Body of pancreas (tissue), 4 donors: ENCODE data around the gene CIB2. TPM values are rescaled to one million over a fixed set of nuclear protein-coding genes. Genes with fewer than 3 reads are reported as not detected.

Source experiments
- ATAC-seq: fragments of 150-250 bp; one replicate; pipeline ENCODE4 v1.9.1; 2016
- DNase-seq, 4 donors: peaks; one replicate each; pipeline ENCODE4 v3.0.0-alpha.2; 2019
- H3K27ac ChIP-seq, 4 donors: fragments of 200-600 bp; sonication (generic); 1 replicate in 3 of 4; 2 replicates in 1 of 4; pipeline versions ENCODE4 v1.5.1 to v1.6.1; 2016 to 2019; ENCODE audit warnings: mild to moderate bottlenecking in 1 of 4, mixed read lengths in 1 of 4, moderate library complexity in 1 of 4
- H3K27me3 ChIP-seq, 2 donors: fragments of 200-600 bp; sonication (generic); one replicate each; pipeline ENCODE4 v1.6.0; 2016; ENCODE audit warnings: mild to moderate bottlenecking in 1 of 2
- H3K36me3 ChIP-seq, 2 donors: fragments of 200-600 bp; sonication (generic); replicated peaks in 1 of 2; 2 replicates each; pipeline ENCODE4 v1.5.1; 2016; ENCODE audit warnings: low read depth in 2 of 2; ENCODE audit not compliant: insufficient read depth in 1 of 2
- H3K4me1 ChIP-seq: fragments of 200-600 bp; sonication (generic); one replicate; pipeline ENCODE4 v1.6.0; 2016
- H3K4me3 ChIP-seq, 2 donors: fragments of 200-600 bp; sonication (generic); 1 replicate in 1 of 2; 2 replicates in 1 of 2; pipeline ENCODE4 v1.5.1; 2016 to 2019
- H3K9me3 ChIP-seq, 3 donors: fragments of 200-600 bp; sonication (generic); 1 replicate in 2 of 3; 2 replicates in 1 of 3; pipeline ENCODE4 v1.5.1; 2016
- CTCF ChIP-seq, 7 experiments: fragments of 450-650 bp in 4 of 7; fragments of 200-600 bp in 3 of 7; sonication (generic) in 3 of 7; IDR thresholded peaks; one replicate each; pipeline ENCODE4 v1.5.1; 2016 to 2019; ENCODE audit warnings: antibody characterized with exemption in 7 of 7
- POLR2A ChIP-seq, 3 donors: fragments of 450-650 bp; IDR thresholded peaks; one replicate each; pipeline ENCODE4 v1.6.1; 2016; ENCODE audit warnings: antibody characterized with exemption in 3 of 3, mild to moderate bottlenecking in 2 of 3
- WGBS, 2 donors: methylation state at CpG; one replicate each; pipeline ENCODE4 v1.1.5; 2017; 5-methylcytosine and 5-hydroxymethylcytosine counted together
- intact Hi-C: fragments of 100-400 bp; cut with DNase I; formaldehyde crosslinking; loops from one replicate; pipeline ENCODE4 v1.15.1; 2023
- total RNA-seq, 2 donors: library from RNA; depleted of rRNA; stranded (reverse); fragments of >200 nt; gene quantifications; one replicate each; pipeline ENCODE4 v1.1.0, GENCODE V29; 2016

The CIB2 gene
- total RNA-seq, 2 donors from 2014 or later: 3.4 to 6.9 TPM

- 59 to 69% methylated on average over 7 of the region's 7 CpGs for WGBS, 2 donors
- ATAC-seq: no peak
- TF ChIP-seq CTCF (IDR thresholded peaks at IDR 0.05): no peak
- no peak for TF ChIP-seq POLR2A (IDR thresholded peaks at IDR 0.05)
- Histone ChIP-seq H3K4me1 (peaks cover 88% of the 10 kb centered on the region), H3K27me3 (no peaks in the 10 kb centered on the region), H3K9me3 (no peaks in the 10 kb centered on the region), H3K27ac (peak overlapping the region; percentile 3 to 78 (median 61)), H3K4me3 (no peak overlapping the region), H3K36me3 (no peaks in the 10 kb centered on the region)
- no peak for DNase-seq
- intact Hi-C loops: no loop called here
Observed at GRCh38 chr15:78065973-78066946, 65.0 kb downstream of the CIB2 start.

GRCh38 chr15:78065284-78065872 is 65.9 kb downstream of the CIB2 start:
- WGBS, 2 donors: 34% methylated on average over 5 of the region's 5 CpGs
- no peaks in the 10 kb centered on the region for H3K9me3 ChIP-seq
- TF ChIP-seq CTCF (IDR thresholded peaks at IDR 0.05): no peak
- TF ChIP-seq POLR2A (IDR thresholded peaks at IDR 0.05): peak in 1 of 3 donors; percentile 8
- H3K4me3 ChIP-seq: no peak overlapping the region
- intact Hi-C loops: no loop called here
- peaks cover 86% of the 10 kb centered on the region for H3K4me1 ChIP-seq
- ATAC-seq (peak; percentile 70), DNase-seq (peak in 3 of 4 donors; percentile 48 to 85 (median 64))
- no peaks in the 10 kb centered on the region for H3K27me3 ChIP-seq
- H3K36me3 ChIP-seq: no peaks in the 10 kb centered on the region
- peak overlapping the region; percentile 27 to 78 (median 61) for H3K27ac ChIP-seq

- Histone ChIP-seq H3K36me3 (no peaks in the 10 kb centered on the region), H3K27me3 (no peaks in the 10 kb centered on the region), H3K4me1 (peaks cover 86% of the 10 kb centered on the region), H3K27ac (peak overlapping the region in 3 of 4 donors; percentile 45 to 78 (median 77)), H3K4me3 (no peak overlapping the region), H3K9me3 (no peaks in the 10 kb centered on the region)
- no peak for TF ChIP-seq POLR2A (IDR thresholded peaks at IDR 0.05)
- intact Hi-C loops: no loop called here
- ATAC-seq (no peak), DNase-seq (no peak)
- WGBS, 2 donors: 21 to 30% methylated on average over 2 of the region's 2 CpGs
Observed at GRCh38 chr15:78064544-78064943, 66.7 kb downstream of the CIB2 start.

- Histone ChIP-seq H3K27me3 (no peaks in the 10 kb centered on the region), H3K27ac (peak overlapping the region in 3 of 4 donors; percentile 51 to 78 (median 77)), H3K9me3 (no peaks in the 10 kb centered on the region), H3K4me1 (peaks cover 86% of the 10 kb centered on the region), H3K36me3 (no peaks in the 10 kb centered on the region), H3K4me3 (no peak overlapping the region)
- DNase-seq (no peak), ATAC-seq (peak; percentile 4)
- TF ChIP-seq POLR2A (IDR thresholded peaks at IDR 0.05): no peak
- no peak for TF ChIP-seq CTCF (IDR thresholded peaks at IDR 0.05)
- intact Hi-C loops: no loop called here
- 84% methylated on average over 5 of the region's 5 CpGs for WGBS, 2 donors
Observed at GRCh38 chr15:78063970-78064385, 67.3 kb downstream of the CIB2 start.

GRCh38 chr15:78063217-78063616 is 68.0 kb downstream of the CIB2 start:
- TF ChIP-seq POLR2A (IDR thresholded peaks at IDR 0.05) (no peak), CTCF (IDR thresholded peaks at IDR 0.05) (no peak)
- DNase-seq (no peak), ATAC-seq (no peak)
- intact Hi-C loops: no loop called here
- Histone ChIP-seq H3K4me1 (peaks cover 86% of the 10 kb centered on the region), H3K27me3 (no peaks in the 10 kb centered on the region), H3K36me3 (no peaks in the 10 kb centered on the region), H3K9me3 (no peaks in the 10 kb centered on the region), H3K27ac (peak overlapping the region in 1 of 4 donors; percentile 21), H3K4me3 (no peak overlapping the region)
